ENCODE data around the gene FBXO21.
"Not testable (repeated sequence)": the region's sequence is repeated elsewhere in the genome, so short reads cannot be mapped to it uniquely, and the experiment has no call there.

Gene FBXO21

GRCh38 chr12:117199956-117200744 is 9.9 kb upstream of the FBXO21 start:
- DNase-seq, result not testable (repeated sequence)

GRCh38 chr12:117196334-117196733 is 6.1 kb upstream of the FBXO21 start:
- DNase-seq, result not testable (repeated sequence)

- not testable (repeated sequence) for DNase-seq
These were observed 4.8 kb upstream of the FBXO21 start for GRCh38 chr12:117195027-117195426.

- DNase-seq, result no peak
These were observed 3.6 kb upstream of the FBXO21 start for GRCh38 chr12:117193903-117194302.

- DNase-seq, result not testable (repeated sequence)
These were observed 2.3 kb upstream of the FBXO21 start for GRCh38 chr12:117192581-117192980.

- DNase-seq, result peak; percentile 27
These were observed 1.8 kb upstream of the FBXO21 start for GRCh38 chr12:117192057-117192456.

- DNase-seq, result peak; percentile 68
These were observed 503 bp downstream of the FBXO21 start for GRCh38 chr12:117189725-117190209.

- no peak for DNase-seq
These were observed 1.1 kb downstream of the FBXO21 start for GRCh38 chr12:117188961-117189724.

- no peak for DNase-seq
These were observed 2.1 kb downstream of the FBXO21 start for GRCh38 chr12:117188121-117188665.

- DNase-seq, result no peak
These were observed 2.8 kb downstream of the FBXO21 start for GRCh38 chr12:117187421-117187820.

GRCh38 chr12:117182866-117183265 is 7.4 kb downstream of the FBXO21 start:
- DNase-seq, result no peak

- DNase-seq, result not testable (repeated sequence)
These were observed 8.8 kb downstream of the FBXO21 start for GRCh38 chr12:117181468-117181843.

GRCh38 chr12:117180758-117181467 is 9.4 kb downstream of the FBXO21 start:
- no peak for DNase-seq

GRCh38 chr12:117178745-117179144 is 11.5 kb downstream of the FBXO21 start:
- DNase-seq, result no peak

- DNase-seq, result no peak
These were observed 12.0 kb downstream of the FBXO21 start for GRCh38 chr12:117178301-117178700.

- no peak for DNase-seq
These were observed 18.1 kb downstream of the FBXO21 start for GRCh38 chr12:117172168-117172567.

GRCh38 chr12:117171499-117172162 is 18.6 kb downstream of the FBXO21 start:
- DNase-seq, result no peak

- DNase-seq, result no peak
These were observed 20.7 kb downstream of the FBXO21 start for GRCh38 chr12:117169548-117169947.

- no peak for DNase-seq
These were observed 21.3 kb downstream of the FBXO21 start for GRCh38 chr12:117168976-117169375.

GRCh38 chr12:117167769-117168168 is 22.5 kb downstream of the FBXO21 start:
- DNase-seq, result no peak

- no peak for DNase-seq
These were observed 24.2 kb downstream of the FBXO21 start for GRCh38 chr12:117166107-117166506.

- no peak for DNase-seq
These were observed 24.9 kb downstream of the FBXO21 start for GRCh38 chr12:117165342-117165741.

All from hematopoietic multipotent progenitor cell treated with erythropoietin and hydrocortisone succinate and interleukin-3 and kit ligand, for 4 days (in vitro differentiated cells).